Measurements from ENCODE around the gene CDC27. TPM values are rescaled to one million over a fixed set of nuclear protein-coding genes. Genes with fewer than 3 reads are reported as not detected.
"Not testable (repeated sequence)": the region's sequence is repeated elsewhere in the genome, so short reads cannot be mapped to it uniquely, and the experiment has no call there.

The CDC27 gene
- total and polyA plus RNA-seq, 5 donors = 15.2 to 87.0 (median 82.0) TPM

- DNase-seq (no peak), ATAC-seq (no peak)
- H3K27ac ChIP-seq (ENCODE audit: low read length) = no peak overlapping the region
- 96% methylated on average over 1 of the region's 1 CpG for WGBS
- H3K4me1 ChIP-seq (ENCODE audit: control insufficient read depth, insufficient read depth, low read length) = no peaks in the 10 kb centered on the region
- H3K27me3 ChIP-seq (ENCODE audit: control insufficient read depth, insufficient read depth) = no peaks in the 10 kb centered on the region
- no peaks in the 10 kb centered on the region for H3K9me3 ChIP-seq (ENCODE audit: control insufficient read depth, low read length)
- intact Hi-C loops (cut with DNase I) = no loop called here
- H3K4me3 ChIP-seq (ENCODE audit: low read length) = no peak overlapping the region
Measured at GRCh38 chr17:47135235-47135634, 53.9 kb downstream of the CDC27 start.

GRCh38 chr17:47134354-47134753 is 54.7 kb downstream of the CDC27 start:
- H3K27ac ChIP-seq (ENCODE audit: low read length); H3K9me3 ChIP-seq (ENCODE audit: control insufficient read depth, low read length); H3K27me3 ChIP-seq (ENCODE audit: control insufficient read depth, insufficient read depth); H3K4me1 ChIP-seq (ENCODE audit: control insufficient read depth, insufficient read depth, low read length); DNase-seq; intact Hi-C loops (cut with DNase I); ATAC-seq; H3K4me3 ChIP-seq (ENCODE audit: low read length): not testable (repeated sequence)
- WGBS = 93% methylated on average over 5 of the region's 5 CpGs

GRCh38 chr17:47131761-47132160 is 57.3 kb downstream of the CDC27 start:
- no peaks in the 10 kb centered on the region for H3K9me3 ChIP-seq (ENCODE audit: control insufficient read depth, low read length)
- H3K27me3 ChIP-seq (ENCODE audit: control insufficient read depth, insufficient read depth) = no peaks in the 10 kb centered on the region
- H3K27ac ChIP-seq (ENCODE audit: low read length) = no peak overlapping the region
- intact Hi-C loops (cut with DNase I) = no loop called here
- DNase-seq = no peak
- H3K4me3 ChIP-seq (ENCODE audit: low read length) = no peak overlapping the region
- no peaks in the 10 kb centered on the region for H3K4me1 ChIP-seq (ENCODE audit: control insufficient read depth, insufficient read depth, low read length)
- WGBS = 100% methylated on average over 3 of the region's 3 CpGs
- no peak for ATAC-seq

- ATAC-seq; H3K4me1 ChIP-seq (ENCODE audit: control insufficient read depth, insufficient read depth, low read length); H3K27ac ChIP-seq (ENCODE audit: low read length); H3K9me3 ChIP-seq (ENCODE audit: control insufficient read depth, low read length); H3K27me3 ChIP-seq (ENCODE audit: control insufficient read depth, insufficient read depth); H3K4me3 ChIP-seq (ENCODE audit: low read length); intact Hi-C loops (cut with DNase I); DNase-seq: not testable (repeated sequence)
- 95% methylated on average over 3 of the region's 3 CpGs for WGBS
Measured at GRCh38 chr17:47126835-47127234, 62.3 kb downstream of the CDC27 start.

- 94% methylated on average over 2 of the region's 2 CpGs for WGBS
- H3K27me3 ChIP-seq (ENCODE audit: control insufficient read depth, insufficient read depth); intact Hi-C loops (cut with DNase I); ATAC-seq; DNase-seq; H3K4me1 ChIP-seq (ENCODE audit: control insufficient read depth, insufficient read depth, low read length); H3K4me3 ChIP-seq (ENCODE audit: low read length); H3K27ac ChIP-seq (ENCODE audit: low read length); H3K9me3 ChIP-seq (ENCODE audit: control insufficient read depth, low read length): not testable (repeated sequence)
Measured at GRCh38 chr17:47123262-47123661, 65.8 kb downstream of the CDC27 start.

- intact Hi-C loops (cut with DNase I) = no loop called here
- 74% methylated on average over 5 of the region's 5 CpGs for WGBS
- DNase-seq = no peak
- no peaks in the 10 kb centered on the region for H3K9me3 ChIP-seq (ENCODE audit: control insufficient read depth, low read length)
- H3K4me3 ChIP-seq (ENCODE audit: low read length) = no peak overlapping the region
- ATAC-seq = no peak
- H3K4me1 ChIP-seq (ENCODE audit: control insufficient read depth, insufficient read depth, low read length) = no peaks in the 10 kb centered on the region
- H3K27me3 ChIP-seq (ENCODE audit: control insufficient read depth, insufficient read depth) = no peaks in the 10 kb centered on the region
- H3K27ac ChIP-seq (ENCODE audit: low read length) = peak overlapping the region; percentile 17
Measured at GRCh38 chr17:47120521-47121095, 68.5 kb downstream of the CDC27 start.

GRCh38 chr17:47119746-47120520 is 69.2 kb downstream of the CDC27 start:
- WGBS = 76% methylated on average over 2 of the region's 2 CpGs
- intact Hi-C loops (cut with DNase I) = no loop called here
- DNase-seq (no peak), ATAC-seq (no peak)
- H3K4me3 ChIP-seq (ENCODE audit: low read length) = no peak overlapping the region
- no peaks in the 10 kb centered on the region for H3K4me1 ChIP-seq (ENCODE audit: control insufficient read depth, insufficient read depth, low read length)
- no peaks in the 10 kb centered on the region for H3K9me3 ChIP-seq (ENCODE audit: control insufficient read depth, low read length)
- no peaks in the 10 kb centered on the region for H3K27me3 ChIP-seq (ENCODE audit: control insufficient read depth, insufficient read depth)
- H3K27ac ChIP-seq (ENCODE audit: low read length) = no peak overlapping the region

GRCh38 chr17:47117386-47117785 is 71.7 kb downstream of the CDC27 start:
- DNase-seq (no peak), ATAC-seq (no peak)
- Histone ChIP-seq H3K27ac (ENCODE audit: low read length) (no peak overlapping the region), H3K4me1 (ENCODE audit: control insufficient read depth, insufficient read depth, low read length) (no peaks in the 10 kb centered on the region), H3K4me3 (ENCODE audit: low read length) (no peak overlapping the region), H3K9me3 (ENCODE audit: control insufficient read depth, low read length) (no peaks in the 10 kb centered on the region), H3K27me3 (ENCODE audit: control insufficient read depth, insufficient read depth) (no peaks in the 10 kb centered on the region)
- intact Hi-C loops (cut with DNase I) = no loop called here
- 83% methylated on average over 3 of the region's 3 CpGs for WGBS

- ATAC-seq (no peak), DNase-seq (no peak)
- intact Hi-C loops (cut with DNase I) = no loop called here
- Histone ChIP-seq H3K9me3 (ENCODE audit: control insufficient read depth, low read length) (no peaks in the 10 kb centered on the region), H3K4me3 (ENCODE audit: low read length) (no peak overlapping the region), H3K27me3 (ENCODE audit: control insufficient read depth, insufficient read depth) (no peaks in the 10 kb centered on the region), H3K27ac (ENCODE audit: low read length) (no peak overlapping the region), H3K4me1 (ENCODE audit: control insufficient read depth, insufficient read depth, low read length) (no peaks in the 10 kb centered on the region)
- 84% methylated on average over 7 of the region's 7 CpGs for WGBS
Measured at GRCh38 chr17:47106130-47106529, 83.0 kb downstream of the CDC27 start.

- H3K9me3 ChIP-seq (ENCODE audit: control insufficient read depth, low read length); DNase-seq; H3K27me3 ChIP-seq (ENCODE audit: control insufficient read depth, insufficient read depth); H3K27ac ChIP-seq (ENCODE audit: low read length); ATAC-seq; intact Hi-C loops (cut with DNase I); H3K4me3 ChIP-seq (ENCODE audit: low read length); H3K4me1 ChIP-seq (ENCODE audit: control insufficient read depth, insufficient read depth, low read length): not testable (repeated sequence)
- 18% methylated on average over 1 of the region's 1 CpG for WGBS
Measured at GRCh38 chr17:47105246-47105645, 83.8 kb downstream of the CDC27 start.

- Histone ChIP-seq H3K27me3 (ENCODE audit: control insufficient read depth, insufficient read depth) (no peaks in the 10 kb centered on the region), H3K27ac (ENCODE audit: low read length) (no peak overlapping the region), H3K9me3 (ENCODE audit: control insufficient read depth, low read length) (no peaks in the 10 kb centered on the region), H3K4me1 (ENCODE audit: control insufficient read depth, insufficient read depth, low read length) (no peaks in the 10 kb centered on the region), H3K4me3 (ENCODE audit: low read length) (no peak overlapping the region)
- ATAC-seq (no peak), DNase-seq (no peak)
- intact Hi-C loops (cut with DNase I) = no loop called here
- 91% methylated on average over 4 of the region's 4 CpGs for WGBS
Measured at GRCh38 chr17:47102914-47103313, 86.2 kb downstream of the CDC27 start.

Measured in right cardiac atrium (tissue), 5 donors.